Measurements from ENCODE around the gene GPR15. TPM values are rescaled to one million over a fixed set of nuclear protein-coding genes. Genes with fewer than 3 reads are reported as not detected.

The GPR15 gene
- total RNA-seq, 1 donor from 2014 or later, result not detected

DNA sequence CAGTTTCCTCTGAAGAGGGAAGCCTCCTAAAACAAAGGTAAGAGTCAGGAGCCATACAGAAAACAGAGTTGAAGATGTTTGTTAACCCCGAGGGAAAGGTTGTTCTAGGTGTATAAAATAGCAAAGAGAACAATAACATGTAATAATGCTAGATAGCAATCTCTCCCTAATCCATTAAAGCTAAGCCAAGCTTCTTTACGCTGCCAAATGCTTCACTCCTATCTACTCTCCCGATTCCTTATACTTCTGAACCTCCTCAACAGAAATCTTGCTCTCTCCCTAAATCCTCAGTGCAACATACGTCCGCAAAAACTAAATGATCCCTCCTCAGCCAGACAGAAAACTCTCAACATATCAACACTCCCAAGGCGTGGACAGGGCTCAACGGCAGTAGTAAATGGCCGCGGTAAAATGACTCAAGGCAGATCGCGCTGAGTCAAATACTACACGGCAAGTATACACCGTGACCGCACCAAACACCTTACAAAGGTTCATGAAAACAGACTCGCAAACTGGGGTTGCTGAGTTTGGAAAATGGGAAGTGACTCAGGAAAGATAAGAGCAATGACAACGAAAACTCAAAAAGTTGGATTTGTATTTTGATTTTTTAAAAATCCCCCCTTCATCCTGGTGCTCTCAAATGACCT is 9.8 kb upstream of the GPR15 start:
- DNase-seq (ENCODE audit: low spot score, unreplicated experiment), result no peak
- no peaks in the 10 kb centered on the region for H3K27me3 Mint-ChIP-seq
- peaks cover 23% of the 10 kb centered on the region for H3K4me1 Mint-ChIP-seq (ENCODE audit: low read depth)
- no peaks in the 10 kb centered on the region for H3K9me3 Mint-ChIP-seq (ENCODE audit: low read depth)
- TF ChIP-seq, protein P1, sequence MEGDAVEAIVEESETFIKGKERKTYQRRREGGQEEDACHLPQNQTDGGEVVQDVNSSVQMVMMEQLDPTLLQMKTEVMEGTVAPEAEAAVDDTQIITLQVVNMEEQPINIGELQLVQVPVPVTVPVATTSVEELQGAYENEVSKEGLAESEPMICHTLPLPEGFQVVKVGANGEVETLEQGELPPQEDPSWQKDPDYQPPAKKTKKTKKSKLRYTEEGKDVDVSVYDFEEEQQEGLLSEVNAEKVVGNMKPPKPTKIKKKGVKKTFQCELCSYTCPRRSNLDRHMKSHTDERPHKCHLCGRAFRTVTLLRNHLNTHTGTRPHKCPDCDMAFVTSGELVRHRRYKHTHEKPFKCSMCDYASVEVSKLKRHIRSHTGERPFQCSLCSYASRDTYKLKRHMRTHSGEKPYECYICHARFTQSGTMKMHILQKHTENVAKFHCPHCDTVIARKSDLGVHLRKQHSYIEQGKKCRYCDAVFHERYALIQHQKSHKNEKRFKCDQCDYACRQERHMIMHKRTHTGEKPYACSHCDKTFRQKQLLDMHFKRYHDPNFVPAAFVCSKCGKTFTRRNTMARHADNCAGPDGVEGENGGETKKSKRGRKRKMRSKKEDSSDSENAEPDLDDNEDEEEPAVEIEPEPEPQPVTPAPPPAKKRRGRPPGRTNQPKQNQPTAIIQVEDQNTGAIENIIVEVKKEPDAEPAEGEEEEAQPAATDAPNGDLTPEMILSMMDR (IDR thresholded peaks at IDR 0.05; ENCODE audit: unreplicated experiment), result no peak
- H3K4me3 Mint-ChIP-seq (ENCODE audit: low read depth), result peak overlapping the region; percentile 84
- peak overlapping the region; percentile 95 for H3K27ac Mint-ChIP-seq
- peaks cover 18% of the 10 kb centered on the region for H3K36me3 Mint-ChIP-seq (ENCODE audit: insufficient read depth)

DNA sequence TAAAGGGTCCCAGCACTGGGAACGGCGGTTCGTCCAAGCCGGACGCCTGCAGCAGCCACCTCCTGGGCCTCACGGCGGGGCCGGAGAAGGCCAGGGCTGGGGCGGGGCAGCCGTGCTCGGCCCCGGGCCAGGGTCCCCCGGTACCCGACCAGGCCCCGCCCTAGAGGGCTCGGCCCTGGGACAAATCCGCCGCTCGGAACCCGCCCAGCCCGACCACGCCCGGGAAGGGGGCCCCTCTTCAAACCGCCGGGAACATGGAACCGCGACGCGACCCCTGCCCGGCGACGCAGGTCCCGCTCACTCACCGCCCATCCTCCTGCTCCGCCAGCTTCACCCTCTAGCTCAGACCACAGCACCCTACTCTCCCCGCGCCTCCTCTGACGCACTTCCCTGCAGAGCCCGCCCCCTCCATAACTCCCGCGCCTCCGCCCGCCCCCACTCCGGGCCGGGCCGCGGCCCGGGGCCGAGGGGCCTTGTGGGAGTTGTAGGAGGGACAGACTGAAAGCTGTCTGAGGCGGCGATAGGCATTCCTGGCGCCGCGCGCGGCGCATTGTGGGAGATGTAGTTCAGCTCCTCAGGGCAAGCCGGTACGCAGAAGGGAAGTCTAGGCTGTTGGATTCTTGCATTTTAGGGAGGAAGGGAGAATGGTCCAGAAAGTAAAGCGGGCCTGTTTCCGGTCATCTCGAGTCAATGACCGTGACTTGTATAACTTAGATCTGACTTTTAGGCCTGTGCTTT is 9.1 kb upstream of the GPR15 start, which contains the start of gene CLDND1:
Gene CLDND1 (minus strand): TSS at position 359 of the 738 bp plus-strand sequence. CDS start 1,478 bp downstream, outside the sequence.
- Mint-ChIP-seq H3K9me3 (ENCODE audit: low read depth) (no peaks in the 10 kb centered on the region), H3K27me3 (no peaks in the 10 kb centered on the region), H3K4me3 (ENCODE audit: low read depth) (peak within 1 kb of the TSS; percentile 84), H3K4me1 (ENCODE audit: low read depth) (peaks cover 23% of the 10 kb centered on the region), H3K27ac (peak within 1 kb of the TSS; percentile 95), H3K36me3 (ENCODE audit: insufficient read depth) (peaks cover 18% of the 10 kb centered on the region)
- TF ChIP-seq, protein P1 (IDR thresholded peaks at IDR 0.05; ENCODE audit: unreplicated experiment), result no peak
- peak; percentile 91 for DNase-seq (ENCODE audit: low spot score, unreplicated experiment)

DNA sequence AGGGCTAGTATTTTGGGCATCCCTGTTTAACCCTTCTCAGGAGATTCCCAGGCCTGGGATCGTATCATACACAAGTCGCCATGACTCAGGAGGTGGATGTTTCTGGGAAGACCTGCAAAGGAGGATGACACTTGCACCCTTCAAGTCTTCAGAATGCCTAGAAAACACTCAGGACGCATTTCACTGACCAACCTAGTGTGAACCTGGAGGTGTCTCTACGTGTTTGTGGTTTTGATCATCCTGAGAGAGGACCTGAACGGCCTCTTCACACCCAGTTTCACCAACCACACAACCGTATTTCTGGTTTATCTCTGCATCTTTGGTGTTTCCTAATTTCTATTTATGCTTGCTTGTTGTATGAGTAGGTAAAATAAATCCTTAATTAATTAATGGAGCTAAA is 6.3 kb upstream of the GPR15 start:
- Mint-ChIP-seq H3K9me3 (ENCODE audit: low read depth) (no peaks in the 10 kb centered on the region), H3K27me3 (no peaks in the 10 kb centered on the region), H3K36me3 (ENCODE audit: insufficient read depth) (peaks cover 3% of the 10 kb centered on the region), H3K27ac (no peak overlapping the region), H3K4me3 (ENCODE audit: low read depth) (no peak overlapping the region), H3K4me1 (ENCODE audit: low read depth) (peaks cover 18% of the 10 kb centered on the region)
- TF ChIP-seq, protein P1 (IDR thresholded peaks at IDR 0.05; ENCODE audit: unreplicated experiment), result no peak
- DNase-seq (ENCODE audit: low spot score, unreplicated experiment), result no peak

DNA sequence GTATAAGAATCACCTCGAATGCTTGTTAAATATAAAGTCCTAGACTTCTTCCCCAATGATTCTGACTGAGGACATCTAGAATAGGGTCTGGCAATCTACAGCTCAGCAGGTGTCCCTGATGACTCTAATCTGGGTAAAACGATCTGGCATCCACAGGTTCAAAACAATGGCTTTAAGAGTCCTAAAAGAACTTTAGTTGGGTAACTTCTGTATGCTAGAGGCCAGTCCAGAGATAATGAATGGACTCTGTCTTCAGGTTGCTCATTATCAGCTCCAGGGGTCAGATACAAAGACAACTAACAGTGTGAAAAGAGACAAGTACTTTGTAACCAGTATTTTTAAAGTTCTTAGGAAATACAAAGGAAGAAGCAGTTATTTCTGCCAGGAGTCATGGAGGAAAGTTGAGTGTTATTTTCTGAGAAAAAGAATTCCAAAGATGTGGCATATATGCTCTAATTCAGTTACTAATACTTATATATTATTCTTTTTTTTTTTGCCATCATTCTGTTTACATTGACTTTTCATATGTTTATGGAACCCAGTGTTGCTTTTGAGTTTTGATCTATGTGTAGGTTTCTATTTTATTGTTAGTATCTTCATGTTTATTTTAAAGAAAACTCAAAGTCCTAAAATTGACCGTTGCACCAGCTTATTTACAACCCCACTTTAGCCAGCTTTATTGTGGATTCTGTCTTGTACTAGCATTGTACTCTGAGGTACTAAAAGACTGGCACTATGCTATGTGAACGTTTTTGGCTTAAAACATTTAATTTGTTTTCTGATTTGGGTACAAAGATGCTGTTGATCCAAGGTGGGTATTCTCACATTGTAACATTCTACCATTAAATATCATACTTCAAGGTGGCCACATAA is 3.1 kb upstream of the GPR15 start:
- Mint-ChIP-seq H3K4me3 (ENCODE audit: low read depth) (no peak overlapping the region), H3K27ac (no peak overlapping the region), H3K36me3 (ENCODE audit: insufficient read depth) (no peaks in the 10 kb centered on the region), H3K27me3 (no peaks in the 10 kb centered on the region), H3K4me1 (ENCODE audit: low read depth) (peaks cover 4% of the 10 kb centered on the region), H3K9me3 (ENCODE audit: low read depth) (no peaks in the 10 kb centered on the region)
- TF ChIP-seq, protein P1 (IDR thresholded peaks at IDR 0.05; ENCODE audit: unreplicated experiment), result no peak
- DNase-seq (ENCODE audit: low spot score, unreplicated experiment), result no peak
